GM12875 (cell line): Measurements from ENCODE around the gene KRT73.

Experiments
- H3K4me3 ChIP-seq: one replicate; pipeline ENCODE4 v1.5.1; 2011; ENCODE audit warnings: low read depth, low read length, control low read depth
- TF ChIP-seq, protein P1 (sequence below): IDR thresholded peaks from 2 replicates; pipeline ENCODE4 v1.5.1; 2011; ENCODE audit warnings: low read depth, mild to moderate bottlenecking, control low read depth, inconsistent platforms, low read length, moderate library complexity, borderline replicate concordance; ENCODE audit not compliant: insufficient read depth

The KRT73 gene

DNA sequence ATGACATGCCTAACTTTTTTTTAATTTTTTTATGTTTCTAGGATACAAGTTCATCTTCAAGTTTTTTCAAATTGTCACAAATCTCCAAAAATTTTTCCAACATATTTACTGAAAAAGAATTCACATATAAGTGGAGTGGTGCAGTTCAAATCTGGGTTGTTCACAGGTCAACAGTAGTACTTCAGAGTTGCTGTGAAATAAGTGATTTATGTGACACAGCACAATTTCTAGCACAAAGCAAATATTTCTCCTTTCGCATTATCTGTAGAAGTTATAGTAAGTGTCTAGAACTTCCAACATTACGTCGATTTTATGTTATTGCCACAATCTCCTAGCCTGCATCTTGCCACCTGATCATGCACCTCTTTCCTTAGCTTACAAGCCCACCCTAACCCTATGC lies 43.3 kb upstream of the KRT73 start:
- TF ChIP-seq, protein P1, sequence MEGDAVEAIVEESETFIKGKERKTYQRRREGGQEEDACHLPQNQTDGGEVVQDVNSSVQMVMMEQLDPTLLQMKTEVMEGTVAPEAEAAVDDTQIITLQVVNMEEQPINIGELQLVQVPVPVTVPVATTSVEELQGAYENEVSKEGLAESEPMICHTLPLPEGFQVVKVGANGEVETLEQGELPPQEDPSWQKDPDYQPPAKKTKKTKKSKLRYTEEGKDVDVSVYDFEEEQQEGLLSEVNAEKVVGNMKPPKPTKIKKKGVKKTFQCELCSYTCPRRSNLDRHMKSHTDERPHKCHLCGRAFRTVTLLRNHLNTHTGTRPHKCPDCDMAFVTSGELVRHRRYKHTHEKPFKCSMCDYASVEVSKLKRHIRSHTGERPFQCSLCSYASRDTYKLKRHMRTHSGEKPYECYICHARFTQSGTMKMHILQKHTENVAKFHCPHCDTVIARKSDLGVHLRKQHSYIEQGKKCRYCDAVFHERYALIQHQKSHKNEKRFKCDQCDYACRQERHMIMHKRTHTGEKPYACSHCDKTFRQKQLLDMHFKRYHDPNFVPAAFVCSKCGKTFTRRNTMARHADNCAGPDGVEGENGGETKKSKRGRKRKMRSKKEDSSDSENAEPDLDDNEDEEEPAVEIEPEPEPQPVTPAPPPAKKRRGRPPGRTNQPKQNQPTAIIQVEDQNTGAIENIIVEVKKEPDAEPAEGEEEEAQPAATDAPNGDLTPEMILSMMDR: no peak
- H3K4me3 ChIP-seq: no peak overlapping the region

GRCh38 chr12:52660934-52661499 lies 42.7 kb upstream of the KRT73 start:
- H3K4me3 ChIP-seq: no peak overlapping the region
- TF ChIP-seq, protein P1: no peak

- TF ChIP-seq, protein P1: no peak
- H3K4me3 ChIP-seq: no peak overlapping the region
Measured at GRCh38 chr12:52659951-52660350, 41.6 kb upstream of the KRT73 start.

- TF ChIP-seq, protein P1: no peak
- no peak overlapping the region for H3K4me3 ChIP-seq
Measured at GRCh38 chr12:52659395-52659794, 41.0 kb upstream of the KRT73 start.

- H3K4me3 ChIP-seq: no peak overlapping the region
- TF ChIP-seq, protein P1: no peak
Measured at GRCh38 chr12:52658196-52658595, 39.8 kb upstream of the KRT73 start.

GRCh38 chr12:52657250-52657902 lies 39.0 kb upstream of the KRT73 start:
- TF ChIP-seq, protein P1: no peak
- no peak overlapping the region for H3K4me3 ChIP-seq

DNA sequence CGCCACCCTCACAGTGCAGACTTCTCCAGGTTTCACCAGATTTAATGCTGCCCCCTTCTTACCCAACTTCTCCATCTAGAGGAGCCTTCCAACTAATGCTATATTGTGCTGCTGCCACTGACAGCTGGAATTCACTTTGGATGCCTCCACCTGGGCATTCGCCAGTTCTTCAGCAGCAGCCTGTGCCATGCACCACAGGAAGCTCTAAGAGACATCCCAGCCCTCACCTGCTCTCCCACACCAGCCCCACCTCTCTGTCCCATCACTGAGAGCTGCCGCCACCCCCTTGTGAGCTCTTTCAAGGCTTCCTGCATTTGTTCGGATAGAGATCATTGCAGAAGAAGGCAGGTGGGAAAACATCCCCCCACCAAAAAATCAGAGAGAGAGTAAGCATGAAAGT lies 38.3 kb upstream of the KRT73 start:
- TF ChIP-seq, protein P1: no peak
- H3K4me3 ChIP-seq: no peak overlapping the region
